H1 (cell line): ENCODE measurements around the gene UBE2K.
"Not testable (repeated sequence)": the region's sequence is repeated elsewhere in the genome, so short reads cannot be mapped to it uniquely, and the experiment has no call there.

ENCODE experiments used
- ASH2L ChIP-seq: fragments of 200-600, 300-600 bp; sonication (generic); IDR thresholded peaks from one replicate; pipeline ENCODE4 v1.7.1; 2017; ENCODE audit warnings: low read length
- EP300 ChIP-seq, 2 experiments: IDR thresholded peaks; 1 replicate in 1 of 2; 2 replicates in 1 of 2; pipeline ENCODE4 v1.6.1; 2011 to 2012; ENCODE audit warnings: low read depth in 2 of 2, low read length in 2 of 2, mild to moderate bottlenecking in 2 of 2, borderline replicate concordance in 1 of 2, inconsistent platforms in 1 of 2, moderate library complexity in 1 of 2
- EZH2 ChIP-seq: fragments of 200-600 bp; sonication (generic); IDR thresholded peaks from 2 replicates; pipeline ENCODE4 v1.7.1; 2012; ENCODE audit warnings: low read depth, mild to moderate bottlenecking, moderate library complexity, low read length, inconsistent platforms; ENCODE audit not compliant: severe bottlenecking
- KDM5A ChIP-seq: fragments of 200-600 bp; IDR thresholded peaks from 2 replicates; pipeline ENCODE4 v1.7.1; 2012; ENCODE audit warnings: mild to moderate bottlenecking, low read length, inconsistent platforms, mixed read lengths
- POLR2A ChIP-seq, 2 experiments: IDR thresholded peaks; 1 replicate in 1 of 2; 2 replicates in 1 of 2; pipeline ENCODE4 v1.6.1; 2011; ENCODE audit warnings: low read depth in 2 of 2, low read length in 2 of 2, mild to moderate bottlenecking in 2 of 2; ENCODE audit errors: control extremely low read depth in 1 of 2
- RAD21 ChIP-seq, 2 experiments: IDR thresholded peaks in 1 of 2; conservative IDR thresholded peaks in 1 of 2; 2 replicates each; pipeline ENCODE4 v1.6.1; 2011; ENCODE audit warnings: low read depth in 2 of 2, low read length in 2 of 2, improper control_type of control experiment in 1 of 2, inconsistent platforms in 1 of 2, mild to moderate bottlenecking in 1 of 2, moderate library complexity in 1 of 2
- SP1 ChIP-seq: IDR thresholded peaks from 2 replicates; pipeline ENCODE4 v1.6.1; 2011; ENCODE audit warnings: low read depth, low read length
- ZNF274 ChIP-seq: IDR thresholded peaks from 2 replicates; pipeline ENCODE4 v1.7.0; 2012; ENCODE audit warnings: low read length, borderline replicate concordance; ENCODE audit errors: extremely low read depth
- TF ChIP-seq, protein P1 (sequence below), 3 experiments: IDR thresholded peaks; 1 replicate in 2 of 3; 2 replicates in 1 of 3; pipeline versions ENCODE4 v1.5.1 to v1.6.1; 2011; ENCODE audit warnings: low read length in 3 of 3, mild to moderate bottlenecking in 3 of 3, inconsistent platforms in 2 of 3, low read depth in 1 of 3, moderate library complexity in 1 of 3; ENCODE audit not compliant: insufficient read depth in 1 of 3; ENCODE audit errors: control extremely low read depth in 1 of 3

DNA sequence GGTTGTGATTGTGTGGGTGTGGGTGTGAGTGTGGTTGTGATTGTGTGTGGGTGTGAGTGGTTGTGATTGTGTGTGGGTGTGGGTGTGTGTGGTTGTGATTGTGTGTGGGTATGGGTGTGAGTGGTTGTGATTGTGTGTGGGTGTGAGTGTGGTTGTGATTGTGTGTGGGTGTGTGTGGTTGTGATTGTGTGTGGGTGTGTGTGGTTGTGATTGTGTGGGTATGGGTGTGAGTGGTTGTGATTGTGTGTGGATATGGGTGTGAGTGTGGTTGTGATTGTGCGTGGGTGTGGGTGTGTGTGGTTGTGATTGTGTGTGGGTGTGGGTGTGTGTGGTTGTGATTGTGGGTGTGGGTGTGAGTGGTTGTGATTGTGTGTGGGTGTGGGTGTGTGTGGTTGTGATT lies 115.1 kb downstream of the UBE2K start:
- not testable (repeated sequence) for TF ChIP-seq POLR2A (IDR thresholded peaks at IDR 0.05; ENCODE audit: control extremely low read depth in 1 of 2, low read depth in 2 of 2, low read length in 2 of 2); EP300 (IDR thresholded peaks at IDR 0.05; ENCODE audit: borderline replicate concordance in 1 of 2, low read depth in 2 of 2, low read length in 2 of 2); EZH2; ZNF274; KDM5A; ASH2L; SP1; RAD21 (IDR thresholded peaks at IDR 0.05 in 1 of 2, conservative IDR thresholded peaks at IDR 0.05 in 1 of 2; ENCODE audit: low read depth in 2 of 2, low read length in 2 of 2)
- TF ChIP-seq, protein P1, sequence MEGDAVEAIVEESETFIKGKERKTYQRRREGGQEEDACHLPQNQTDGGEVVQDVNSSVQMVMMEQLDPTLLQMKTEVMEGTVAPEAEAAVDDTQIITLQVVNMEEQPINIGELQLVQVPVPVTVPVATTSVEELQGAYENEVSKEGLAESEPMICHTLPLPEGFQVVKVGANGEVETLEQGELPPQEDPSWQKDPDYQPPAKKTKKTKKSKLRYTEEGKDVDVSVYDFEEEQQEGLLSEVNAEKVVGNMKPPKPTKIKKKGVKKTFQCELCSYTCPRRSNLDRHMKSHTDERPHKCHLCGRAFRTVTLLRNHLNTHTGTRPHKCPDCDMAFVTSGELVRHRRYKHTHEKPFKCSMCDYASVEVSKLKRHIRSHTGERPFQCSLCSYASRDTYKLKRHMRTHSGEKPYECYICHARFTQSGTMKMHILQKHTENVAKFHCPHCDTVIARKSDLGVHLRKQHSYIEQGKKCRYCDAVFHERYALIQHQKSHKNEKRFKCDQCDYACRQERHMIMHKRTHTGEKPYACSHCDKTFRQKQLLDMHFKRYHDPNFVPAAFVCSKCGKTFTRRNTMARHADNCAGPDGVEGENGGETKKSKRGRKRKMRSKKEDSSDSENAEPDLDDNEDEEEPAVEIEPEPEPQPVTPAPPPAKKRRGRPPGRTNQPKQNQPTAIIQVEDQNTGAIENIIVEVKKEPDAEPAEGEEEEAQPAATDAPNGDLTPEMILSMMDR (IDR thresholded peaks at IDR 0.05; ENCODE audit: control extremely low read depth in 1 of 3, insufficient read depth in 1 of 3, low read depth in 1 of 3, low read length in 3 of 3): not testable (repeated sequence)
